HL-60/S4 (cell line): ENCODE results near the gene RASD1.
"Not testable (repeated sequence)": the region's sequence is repeated elsewhere in the genome, so short reads cannot be mapped to it uniquely, and the experiment has no call there.

ENCODE experiments used
- in situ Hi-C: fragments of 300-500 bp; cut with MboI; formaldehyde crosslinking; loops from 2 replicates; pipeline ENCODE4 v1.14.3; 2022; ENCODE audit warnings: low sequenced_read_pairs

RASD1 gene

DNA sequence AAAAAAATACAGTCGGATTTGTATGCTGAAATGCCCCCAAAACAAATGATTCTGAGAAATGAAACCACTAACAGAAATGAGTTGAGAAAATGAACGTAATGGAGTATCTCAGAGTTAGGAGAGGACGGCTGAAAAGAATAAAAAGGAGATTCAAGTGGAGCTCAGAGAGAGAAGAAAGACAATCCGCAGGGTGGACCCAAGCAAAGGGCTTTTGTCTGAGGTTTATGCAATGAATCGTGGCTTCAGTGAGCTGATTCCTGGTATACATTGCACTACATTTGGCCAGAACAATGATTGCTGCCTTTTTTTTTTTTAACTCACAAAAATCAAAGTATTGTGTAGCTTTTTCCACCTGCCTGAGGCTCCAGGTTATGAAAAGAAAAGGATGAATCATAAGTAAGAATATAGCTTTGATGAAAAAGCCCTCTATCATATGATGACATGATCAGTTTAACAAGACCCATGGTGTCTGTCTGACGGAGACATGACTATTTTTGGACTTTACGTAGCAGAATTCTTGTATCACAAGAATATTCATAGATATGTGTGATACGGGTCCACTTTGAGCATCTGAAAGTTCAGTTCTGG lies 23.8 kb downstream of the RASD1 start:
- in situ Hi-C loops: no loop called here

GRCh38 chr17:17469996-17470395 lies 26.2 kb downstream of the RASD1 start:
- in situ Hi-C loops: no loop called here

DNA sequence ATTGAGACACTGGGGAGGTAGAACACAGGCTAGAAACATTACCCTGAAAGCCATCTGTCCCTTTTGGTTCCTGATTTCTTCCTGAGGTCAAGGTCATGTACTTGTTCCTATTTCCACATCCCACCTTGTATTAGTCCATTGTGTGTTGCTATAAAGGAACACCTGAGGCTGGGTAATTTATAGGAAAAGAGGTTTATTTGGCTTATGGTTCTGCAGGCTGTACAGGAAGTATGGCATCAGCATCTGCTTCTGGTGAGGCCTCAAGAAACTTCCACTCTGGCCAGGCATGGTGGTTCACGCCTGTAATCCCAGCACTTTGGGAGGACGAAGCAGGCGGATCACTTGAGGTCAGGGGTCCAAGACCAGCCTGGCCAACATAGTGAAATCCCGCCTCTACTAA lies 26.8 kb downstream of the RASD1 start:
- in situ Hi-C loops: no loop called here

GRCh38 chr17:17468217-17469010 lies 27.8 kb downstream of the RASD1 start:
- in situ Hi-C loops: no loop called here

- in situ Hi-C loops: no loop called here
Measured at GRCh38 chr17:17467720-17468119, 28.5 kb downstream of the RASD1 start.

GRCh38 chr17:17467016-17467415 lies 29.2 kb downstream of the RASD1 start:
- in situ Hi-C loops: no loop called here

DNA sequence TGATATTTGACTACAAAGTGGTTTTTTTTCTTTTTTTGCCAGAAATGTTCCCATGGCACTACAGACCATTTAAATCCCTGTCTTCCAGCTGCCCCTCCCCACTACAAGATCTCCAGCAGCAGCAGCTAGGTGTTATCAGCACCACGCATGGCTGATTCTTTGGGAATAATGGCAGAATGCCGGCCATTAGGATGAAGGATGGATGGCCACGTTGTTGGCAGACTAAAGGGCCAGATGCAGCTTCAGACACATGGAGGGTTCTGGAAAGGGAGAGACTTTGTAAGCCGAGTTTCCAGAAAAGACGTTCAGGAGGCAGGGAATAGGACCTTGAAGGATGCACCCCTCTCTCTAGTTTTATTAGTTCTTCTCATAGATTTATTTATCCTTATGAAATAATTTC lies 29.7 kb downstream of the RASD1 start:
- in situ Hi-C loops: no loop called here

- in situ Hi-C loops: not testable (repeated sequence)
Measured at GRCh38 chr17:17465878-17466277, 30.3 kb downstream of the RASD1 start.

DNA sequence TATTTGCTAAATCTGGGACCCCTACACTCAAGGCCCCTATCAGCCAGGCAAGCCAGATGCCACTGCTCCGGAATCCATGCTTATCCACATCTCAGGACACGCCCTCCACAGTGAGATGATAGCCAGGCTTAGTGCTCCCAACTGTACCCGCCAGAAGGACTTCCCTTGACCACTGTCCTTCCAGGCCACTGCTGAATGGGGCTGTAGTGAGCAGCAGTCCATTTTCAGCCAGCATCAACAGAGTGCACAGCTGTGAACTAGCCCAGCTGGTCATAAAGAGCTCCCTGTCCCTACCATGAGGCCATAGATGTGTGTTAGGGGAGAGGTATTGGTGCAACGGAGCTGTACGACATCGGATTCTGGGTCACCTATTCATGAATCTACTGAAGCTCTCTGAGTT lies 32.4 kb downstream of the RASD1 start:
- in situ Hi-C loops: no loop called here

DNA sequence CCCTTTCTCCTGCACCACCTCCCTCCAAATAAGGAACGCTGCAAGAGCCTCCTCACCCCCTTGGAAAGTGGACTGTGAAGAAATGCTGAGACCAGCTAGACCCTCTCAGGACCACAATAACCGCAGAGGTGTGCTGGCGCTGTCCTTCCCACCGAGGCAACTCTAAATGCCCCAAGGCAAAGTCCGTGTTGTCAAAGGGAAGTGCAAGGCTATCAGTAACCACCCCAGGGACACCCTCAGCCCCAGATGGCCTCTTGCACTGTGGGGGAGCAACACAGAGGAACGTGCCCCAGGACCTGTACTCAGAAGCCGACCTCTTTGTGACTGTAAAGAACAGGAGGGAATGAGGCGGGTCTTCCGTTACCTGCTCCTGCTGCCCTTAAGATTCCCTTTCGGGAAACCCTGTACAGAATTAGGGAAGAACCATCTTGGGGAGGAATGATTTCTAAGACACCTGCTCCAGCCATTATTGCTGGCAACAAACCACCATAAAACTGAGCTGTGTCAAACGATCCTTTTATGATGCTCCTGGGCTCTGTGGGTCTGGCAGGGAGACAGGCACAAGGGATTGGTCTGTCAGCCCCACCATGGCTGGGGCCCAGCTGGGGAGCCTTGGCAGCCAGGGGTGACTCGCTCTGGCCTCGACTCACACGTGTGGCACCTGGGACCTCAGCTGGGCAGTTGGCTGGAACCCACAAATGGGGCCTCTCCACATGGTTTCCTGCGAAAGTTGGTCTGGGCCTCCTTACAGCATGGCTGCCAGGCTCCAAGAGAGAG lies 34.0 kb downstream of the RASD1 start:
- in situ Hi-C loops: no loop called here

DNA sequence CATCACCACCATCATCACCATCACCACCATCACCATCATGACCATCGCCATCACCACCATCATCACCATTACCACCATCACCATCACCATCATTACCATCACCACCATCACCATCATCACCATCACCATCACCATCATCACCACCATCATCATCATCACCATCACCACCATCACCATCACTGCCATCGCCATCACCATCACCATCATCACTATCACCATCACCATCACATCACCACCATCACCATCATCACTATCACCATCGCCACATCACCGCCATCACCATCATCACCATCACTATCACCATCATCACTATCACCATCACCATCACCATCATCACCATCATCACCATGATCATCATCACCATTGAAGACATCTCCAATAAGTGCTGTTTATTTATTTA lies 36.2 kb downstream of the RASD1 start:
- in situ Hi-C loops: no loop called here

DNA sequence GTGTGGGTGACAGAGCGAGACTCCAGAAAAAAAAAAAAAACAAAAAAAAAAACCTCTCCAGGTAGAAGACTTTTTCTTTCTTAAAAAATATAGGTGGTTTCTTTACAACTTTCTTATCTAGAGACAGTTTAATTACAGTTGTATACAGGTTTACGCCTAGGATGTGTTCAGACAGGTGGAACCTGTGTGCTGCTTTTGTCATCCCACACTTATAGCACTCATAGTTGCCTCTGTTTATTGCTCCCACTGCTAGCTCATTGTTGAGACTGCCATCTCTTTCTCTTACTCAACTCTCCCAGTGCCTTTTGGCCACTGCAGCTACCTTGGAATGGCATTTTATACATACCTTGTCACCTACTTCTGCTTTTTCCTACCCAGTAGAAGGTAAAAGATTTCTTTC lies 38.5 kb downstream of the RASD1 start:
- in situ Hi-C loops: no loop called here

- in situ Hi-C loops: no loop called here
Measured at GRCh38 chr17:17456251-17456650, 39.9 kb downstream of the RASD1 start.

DNA sequence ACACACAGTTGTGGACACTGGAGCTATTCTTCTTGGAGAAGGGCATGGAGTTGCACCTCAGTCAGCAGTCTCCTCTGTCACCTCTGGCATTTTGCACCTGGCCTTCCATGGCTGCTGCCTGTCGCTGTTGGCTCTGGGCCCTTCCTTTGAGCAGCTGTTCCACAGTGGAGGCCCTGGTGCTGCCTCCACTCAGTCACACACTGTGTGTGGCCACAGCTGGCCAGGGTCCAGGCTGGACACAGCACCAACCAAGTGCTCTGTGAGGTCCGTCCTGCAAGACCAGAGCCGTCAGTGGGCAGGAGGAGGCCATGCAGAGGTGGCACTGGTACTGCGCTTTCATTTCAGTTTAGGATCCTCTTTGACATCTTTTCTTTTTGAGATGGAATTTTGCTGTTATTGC lies 41.0 kb downstream of the RASD1 start:
- in situ Hi-C loops: no loop called here

GRCh38 chr17:17454700-17455099 lies 41.5 kb downstream of the RASD1 start:
- in situ Hi-C loops: not testable (repeated sequence)

GRCh38 chr17:17454276-17454675 lies 41.9 kb downstream of the RASD1 start:
- in situ Hi-C loops: no loop called here

- in situ Hi-C loops: no loop called here
Measured at GRCh38 chr17:17453088-17453487, 43.1 kb downstream of the RASD1 start.

GRCh38 chr17:17448723-17449122 lies 47.5 kb downstream of the RASD1 start:
- in situ Hi-C loops: no loop called here

GRCh38 chr17:17448076-17448475 lies 48.1 kb downstream of the RASD1 start:
- in situ Hi-C loops: no loop called here

- in situ Hi-C loops: no loop called here
Measured at GRCh38 chr17:17447264-17447663, 48.9 kb downstream of the RASD1 start.

DNA sequence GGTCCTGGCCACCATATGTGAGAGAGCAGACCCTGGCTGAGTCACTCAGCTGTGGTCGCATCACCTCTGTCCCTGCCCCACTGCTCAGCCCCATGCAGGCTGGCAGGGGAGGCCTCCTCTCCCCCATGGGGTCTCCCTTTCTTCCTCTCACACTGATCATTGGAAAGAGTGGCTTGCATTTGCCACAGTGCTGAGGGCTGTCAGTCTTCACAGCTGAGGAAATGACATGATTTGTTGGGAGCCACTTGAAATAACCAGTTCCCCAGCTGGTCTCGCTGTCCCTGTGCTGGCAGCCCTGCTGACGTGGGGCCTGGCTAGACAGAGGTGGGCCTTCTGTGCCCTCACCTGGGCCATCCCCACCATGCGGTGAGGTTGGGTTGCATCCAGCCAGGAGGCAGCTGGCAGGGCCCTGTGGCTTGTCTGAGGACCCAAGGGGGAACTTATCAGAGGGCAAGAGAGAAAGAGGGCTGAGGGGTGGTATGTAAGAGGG lies 49.5 kb downstream of the RASD1 start:
- in situ Hi-C loops: no loop called here
